Activated T-cell treated with anti-CD3 and anti-CD28 coated beads, Interleukin-2, amount 50 U/mL, for 1 hour (primary cell): ENCODE data around the gene PTPN18.
"Not testable (repeated sequence)": the region's sequence is repeated elsewhere in the genome, so short reads cannot be mapped to it uniquely, and the experiment has no call there.

Experiments used
- DNase-seq: peaks from one replicate; pipeline ENCODE4 v3.0.0-alpha.2; 2020

PTPN18 gene, protein sequence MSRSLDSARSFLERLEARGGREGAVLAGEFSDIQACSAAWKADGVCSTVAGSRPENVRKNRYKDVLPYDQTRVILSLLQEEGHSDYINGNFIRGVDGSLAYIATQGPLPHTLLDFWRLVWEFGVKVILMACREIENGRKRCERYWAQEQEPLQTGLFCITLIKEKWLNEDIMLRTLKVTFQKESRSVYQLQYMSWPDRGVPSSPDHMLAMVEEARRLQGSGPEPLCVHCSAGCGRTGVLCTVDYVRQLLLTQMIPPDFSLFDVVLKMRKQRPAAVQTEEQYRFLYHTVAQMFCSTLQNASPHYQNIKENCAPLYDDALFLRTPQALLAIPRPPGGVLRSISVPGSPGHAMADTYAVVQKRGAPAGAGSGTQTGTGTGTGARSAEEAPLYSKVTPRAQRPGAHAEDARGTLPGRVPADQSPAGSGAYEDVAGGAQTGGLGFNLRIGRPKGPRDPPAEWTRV

GRCh38 chr2:130355578-130356431, at the start of gene PTPN18:
PTPN18 (plus strand) TSS chr2:130356056; CDS start chr2:130356108, 52 bp downstream.
- peak; percentile 67 for DNase-seq

DNA sequence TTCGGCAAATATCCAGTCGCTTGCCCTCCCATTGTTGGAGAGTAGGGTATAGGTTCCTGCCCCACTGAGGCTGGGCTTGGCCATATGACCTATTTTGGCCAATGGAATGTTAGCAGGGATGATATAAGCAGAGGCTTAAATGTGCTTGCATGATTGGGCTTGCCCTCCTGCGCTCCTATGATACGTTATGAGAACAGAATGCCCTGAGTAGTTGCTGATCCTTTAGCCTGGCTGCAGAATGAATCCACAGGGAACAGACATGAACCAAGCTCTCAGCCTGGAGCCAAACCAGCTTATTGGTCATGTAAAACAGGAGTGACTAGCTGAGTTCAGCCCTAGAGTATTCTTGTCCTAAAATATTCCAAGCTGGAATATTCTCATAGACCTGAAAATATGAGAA, 48.0 kb upstream of the PTPN18 start:
- DNase-seq = no peak

GRCh38 chr2:130310881-130311280, 45.0 kb upstream of the PTPN18 start:
- DNase-seq = no peak

GRCh38 chr2:130313812-130314334, 42.0 kb upstream of the PTPN18 start:
- no peak for DNase-seq

GRCh38 chr2:130314377-130314776, 41.5 kb upstream of the PTPN18 start:
- DNase-seq = no peak

DNA sequence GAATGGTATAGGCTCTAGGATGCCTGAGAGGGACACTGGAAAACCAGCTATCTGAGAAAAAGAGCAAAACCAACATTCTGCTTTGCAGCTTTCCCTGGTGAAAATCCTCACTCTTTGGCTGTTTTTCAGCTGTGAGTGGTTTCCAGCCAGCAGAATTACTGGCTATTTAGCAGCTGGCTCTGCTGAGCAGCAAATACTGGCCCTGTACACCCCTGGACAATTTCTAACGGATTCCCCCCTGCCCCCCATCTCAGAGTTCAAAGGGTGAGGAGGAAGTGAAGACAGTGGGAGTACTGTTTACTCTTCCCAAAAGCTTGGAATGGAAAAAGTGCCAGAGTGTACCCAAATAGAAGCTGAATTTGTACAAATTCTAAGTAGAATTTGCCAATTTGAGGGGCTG, 39.3 kb upstream of the PTPN18 start:
- DNase-seq = no peak

DNA sequence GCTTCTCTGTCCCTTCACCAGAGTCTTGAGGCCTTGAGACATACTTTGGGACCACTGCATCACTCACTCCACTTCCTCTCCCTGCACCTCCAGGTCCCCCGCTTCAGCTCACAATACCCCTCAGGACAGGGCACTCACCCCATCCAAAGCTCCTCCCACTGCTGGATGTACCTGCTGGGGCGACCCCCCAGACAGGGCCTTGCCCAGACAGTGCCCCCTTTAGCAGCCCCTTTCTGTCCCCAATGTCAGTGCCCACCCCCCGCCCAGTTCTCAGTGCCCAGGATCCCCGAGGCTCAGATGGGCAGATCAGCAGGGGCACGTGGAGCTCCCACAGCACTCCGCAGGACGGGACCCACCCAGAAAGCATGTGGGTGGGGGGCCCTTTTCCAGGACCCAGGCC, 37.0 kb upstream of the PTPN18 start:
- DNase-seq = no peak

DNA sequence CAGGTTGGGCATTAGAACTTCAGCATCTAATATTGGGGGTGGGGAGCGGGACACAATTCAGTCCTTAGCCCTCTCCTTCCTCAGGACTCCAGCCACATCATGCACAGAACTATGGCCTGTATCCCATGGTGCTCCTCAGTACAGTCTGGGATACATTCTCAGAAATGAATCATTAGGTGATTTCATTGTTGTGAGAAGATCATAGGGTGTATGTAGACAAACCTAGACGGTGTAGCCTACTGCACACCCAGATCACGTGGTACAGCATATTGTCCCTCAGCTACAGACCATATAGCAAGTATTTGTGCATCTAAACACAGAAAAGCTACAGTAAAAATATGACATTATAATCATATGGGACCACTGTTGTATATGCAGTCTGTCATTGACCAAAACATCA, 36.3 kb upstream of the PTPN18 start:
- no peak for DNase-seq

GRCh38 chr2:130327703-130328527, 27.9 kb upstream of the PTPN18 start:
- DNase-seq = no peak

DNA sequence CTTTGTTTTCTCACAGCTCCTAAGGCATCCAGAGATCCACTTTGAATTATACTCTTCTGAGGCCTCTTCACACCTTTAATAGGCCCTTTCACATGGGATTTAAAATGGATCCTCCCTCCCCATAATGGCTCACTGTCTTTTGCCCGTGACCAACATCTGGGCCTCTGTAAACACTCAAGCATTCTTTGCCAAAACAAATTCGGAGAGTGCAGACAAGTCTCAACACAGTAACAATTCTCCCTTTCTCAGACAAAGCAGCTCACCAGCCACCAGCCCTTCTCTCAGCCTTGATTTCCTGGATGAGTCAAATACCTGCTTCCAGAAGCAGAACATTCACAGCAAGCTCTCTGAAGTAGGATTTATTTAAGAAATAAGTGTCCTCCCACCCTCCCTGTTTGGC, 27.1 kb upstream of the PTPN18 start:
- no peak for DNase-seq

DNA sequence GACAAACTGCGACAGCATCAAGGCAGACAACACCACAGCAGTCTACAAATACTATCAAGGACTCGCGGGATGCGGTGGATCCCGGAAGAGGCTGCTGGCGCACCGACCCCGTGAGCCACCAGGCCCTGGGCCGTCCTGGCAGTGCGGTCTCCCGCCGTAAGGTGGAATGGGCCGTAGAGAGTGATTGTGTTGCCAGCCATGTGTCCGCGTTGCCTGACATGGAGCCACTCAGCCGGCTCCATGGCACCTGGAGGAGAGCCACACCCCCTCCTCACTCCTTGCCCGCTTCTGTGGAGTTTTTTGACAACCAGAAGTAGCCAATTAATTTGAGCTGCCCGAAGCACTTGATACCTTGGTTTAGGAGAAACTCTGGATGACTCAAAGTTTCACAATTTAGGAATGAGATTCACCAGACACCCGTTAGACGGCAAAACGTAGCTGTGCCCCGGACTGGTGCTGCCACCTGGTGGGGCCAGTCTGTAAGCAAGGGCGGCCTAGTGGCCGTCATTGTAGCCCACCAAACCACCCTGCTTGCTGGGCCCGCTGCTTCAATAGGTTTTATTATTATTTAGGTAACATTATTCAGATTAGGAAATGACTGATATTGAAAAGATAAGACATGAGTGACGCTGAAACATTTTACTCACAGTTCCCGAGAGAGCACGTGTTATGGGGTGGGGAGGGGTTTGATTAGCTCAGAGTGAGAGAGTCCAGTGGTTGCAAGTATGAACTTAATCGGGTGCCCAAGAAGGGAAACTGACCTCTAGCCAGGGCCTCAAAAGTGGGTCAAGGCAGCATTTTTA, 23.4 kb upstream of the PTPN18 start:
- DNase-seq = peak; percentile 75

- DNase-seq = not testable (repeated sequence)
Observed at GRCh38 chr2:130333253-130333652, 22.6 kb upstream of the PTPN18 start.

- DNase-seq = no peak
Observed at GRCh38 chr2:130334026-130334425, 21.8 kb upstream of the PTPN18 start.

DNA sequence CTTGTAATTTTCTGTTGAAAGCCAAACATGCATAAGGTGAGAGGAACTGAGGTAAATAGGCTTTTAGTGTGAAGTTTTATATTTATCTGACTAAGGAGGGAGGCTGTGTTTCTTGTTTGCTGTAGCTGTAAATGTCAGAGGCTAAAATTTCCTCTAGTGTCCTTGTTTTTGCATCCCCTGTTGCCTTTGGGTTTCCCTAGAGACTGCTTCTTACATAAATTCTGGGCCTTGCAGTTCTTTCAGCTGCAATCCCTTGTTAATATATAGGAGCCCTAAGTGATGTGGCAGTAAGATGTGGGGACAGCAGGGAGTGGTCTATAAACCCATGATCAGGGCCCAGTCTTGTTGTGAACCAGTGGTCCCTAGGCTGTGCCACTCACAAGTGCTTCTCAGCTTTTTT, 20.6 kb upstream of the PTPN18 start:
- no peak for DNase-seq

GRCh38 chr2:130336150-130336876, 19.5 kb upstream of the PTPN18 start:
- DNase-seq = no peak

- DNase-seq = peak; percentile 49
Observed at GRCh38 chr2:130336877-130337734, 18.8 kb upstream of the PTPN18 start.

GRCh38 chr2:130337735-130338325, 18.0 kb upstream of the PTPN18 start:
- DNase-seq = no peak

DNA sequence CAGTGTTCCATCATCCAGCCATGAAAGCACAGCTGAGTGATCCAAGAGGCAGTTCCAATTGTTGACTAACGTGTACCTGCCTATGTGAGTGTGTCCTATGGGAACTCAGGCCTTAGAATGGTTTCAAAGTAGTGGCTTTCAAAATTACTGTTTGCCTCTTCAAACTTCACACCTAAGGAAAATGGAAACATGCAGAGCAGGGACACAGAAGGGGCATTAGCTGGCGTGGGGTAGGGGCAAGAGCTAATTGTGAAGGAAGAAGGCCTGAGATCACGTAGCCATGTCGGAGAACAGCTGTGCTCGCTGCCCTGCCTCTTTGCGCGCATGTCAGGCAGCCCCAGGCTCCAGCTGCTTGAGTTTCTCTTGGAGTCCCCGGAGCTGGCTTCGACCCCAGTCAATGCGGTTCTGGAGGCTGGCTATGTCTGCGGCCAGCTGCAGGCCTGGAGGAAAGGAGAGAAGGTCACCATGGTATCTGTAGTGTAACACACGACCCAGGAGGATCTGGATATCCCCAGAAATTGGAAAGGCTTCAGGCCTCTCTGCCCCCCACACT, 17.0 kb upstream of the PTPN18 start:
- DNase-seq = no peak
